ENCODE results near the gene TMEM204.

- TF ChIP-seq CTCF (tag by site-specific recombination; IDR thresholded peaks at IDR 0.05) (no peak), ZNF558 (tag by site-specific recombination; IDR thresholded peaks at IDR 0.05) (no peak), SALL2 (tag by site-specific recombination; IDR thresholded peaks at IDR 0.05; ENCODE audit: borderline replicate concordance) (no peak), ZNF580 (tag by site-specific recombination; IDR thresholded peaks at IDR 0.05) (no peak), ZFHX2 (tag by site-specific recombination; conservative IDR thresholded peaks at IDR 0.05) (no peak), GLI2 (tag by site-specific recombination; IDR thresholded peaks at IDR 0.05; ENCODE audit: borderline replicate concordance, low read depth) (no peak), ZNF48 (tag by site-specific recombination; IDR thresholded peaks at IDR 0.05) (no peak), ZFP3 (tag by site-specific recombination; IDR thresholded peaks at IDR 0.05; ENCODE audit: low read depth) (no peak), ZBTB26 (tag by site-specific recombination; optimal IDR thresholded peaks at IDR 0.05) (no peak), ZNF560 (tag by site-specific recombination; IDR thresholded peaks at IDR 0.05; ENCODE audit: borderline replicate concordance) (no peak), KLF17 (tag by site-specific recombination; IDR thresholded peaks at IDR 0.05) (no peak), ZNF292 (tag by site-specific recombination; IDR thresholded peaks at IDR 0.05; ENCODE audit: borderline replicate concordance, low read depth) (no peak), KLF8 (tag by site-specific recombination; IDR thresholded peaks at IDR 0.05) (no peak)
These were observed 57.7 kb downstream of the TMEM204 start for GRCh38 chr16:1590930-1591705.
